Measurements from ENCODE around the gene NSMF.

Gene NSMF

GRCh38 chr9:137454597-137455358, 4.4 kb downstream of the NSMF start:
- no peak overlapping the region for H3K27ac ChIP-seq (ENCODE audit: extremely low read depth, low read depth, low read length)
- TF ChIP-seq ZNF830 (tag by site-specific recombination; IDR thresholded peaks at IDR 0.05; ENCODE audit: low read depth) (no peak), ZNF2 (tag by site-specific recombination; IDR thresholded peaks at IDR 0.05) (0 out of 2 replicates have a peak, but pooled peaks have one; percentile 18), KLF17 (tag by site-specific recombination; IDR thresholded peaks at IDR 0.05) (peak; percentile 60), ZBTB6 (tag by site-specific recombination; IDR thresholded peaks at IDR 0.05) (no peak), SP2 (tag by site-specific recombination; IDR thresholded peaks at IDR 0.05) (0 out of 2 replicates have a peak, but pooled peaks have one; percentile 8), ZNF510 (tag by site-specific recombination; IDR thresholded peaks at IDR 0.05; ENCODE audit: insufficient replicate concordance) (no peak), SP7 (tag by site-specific recombination; IDR thresholded peaks at IDR 0.05) (peak; percentile 85), ZFP3 (tag by site-specific recombination; IDR thresholded peaks at IDR 0.05; ENCODE audit: low read depth) (no peak), PATZ1 (tag by site-specific recombination; IDR thresholded peaks at IDR 0.05) (peak; percentile 62; the same call in 1 of the 2 replicates), ZNF600 (tag by site-specific recombination; IDR thresholded peaks at IDR 0.05) (peak; percentile 99), ELK4 (IDR thresholded peaks at IDR 0.05; ENCODE audit: borderline replicate concordance, low read depth, low read length) (no peak), ZNF341 (tag by site-specific recombination; IDR thresholded peaks at IDR 0.05; ENCODE audit: low read depth) (peak; percentile 33; the same call in 1 of the 2 replicates), KLF1 (tag by site-specific recombination; IDR thresholded peaks at IDR 0.05) (peak; percentile 85)
- ChIA-PET POLR2A (no interaction called here), CTCF (interaction anchor here (0.6 to 1.0 kb wide), 2 partner anchors 9 to 32 kb away, joined by 3 to 4 read pairs; partner anchors contain the start of gene EXD3)
- peaks cover 4% of the 10 kb centered on the region for H3K4me1 ChIP-seq (ENCODE audit: control insufficient read depth, insufficient read depth, low read length)
- no peaks in the 10 kb centered on the region for H3K9me3 ChIP-seq (ENCODE audit: control insufficient read depth, insufficient read depth, low read depth, low read length)
- peaks cover 0 to 58% of the 10 kb centered on the region in 2 experiments; a peak in 2 of 3 replicates for H3K36me3 ChIP-seq (ENCODE audit: control insufficient read depth in 2 of 2, insufficient read depth in 1 of 2, low read length in 2 of 2)
- H3K4me3 ChIP-seq (ENCODE audit: low read depth, low read length): no peak overlapping the region

- POLR2A ChIA-PET: interaction anchor here (1.5 kb wide), 1 partner anchor 32 kb away, joined by 5 read pairs; no protein-coding TSS in a partner anchor
- Histone ChIP-seq H3K4me1 (ENCODE audit: control insufficient read depth, insufficient read depth, low read length) (no peaks in the 10 kb centered on the region; the same call in 1 of the 2 replicates), H3K9me3 (ENCODE audit: control insufficient read depth, insufficient read depth, low read depth, low read length) (no peaks in the 10 kb centered on the region), H3K27ac (ENCODE audit: extremely low read depth, low read depth, low read length) (no peak overlapping the region), H3K36me3 (ENCODE audit: control insufficient read depth in 2 of 2, insufficient read depth in 1 of 2, low read length in 2 of 2) (peaks cover 0 to 65% of the 10 kb centered on the region in 2 experiments; a peak in 2 of 3 replicates), H3K4me3 (ENCODE audit: low read depth, low read length) (no peak overlapping the region)
- TF ChIP-seq ZNF114 (tag by site-specific recombination; IDR thresholded peaks at IDR 0.05): no peak
- TF ChIP-seq ZBTB8A (tag by site-specific recombination; IDR thresholded peaks at IDR 0.05): peak; percentile 14; the same call in 1 of the 2 replicates
- TF ChIP-seq ZNF302 (tag by site-specific recombination; IDR thresholded peaks at IDR 0.05; ENCODE audit: low read depth): no peak
- TF ChIP-seq ZSCAN5A (tag by site-specific recombination; IDR thresholded peaks at IDR 0.05): 0 out of 2 replicates have a peak, but pooled peaks have one; percentile 26
- peak; percentile 63; the same call in 1 of the 2 replicates for TF ChIP-seq EGR2 (tag by site-specific recombination; IDR thresholded peaks at IDR 0.05; ENCODE audit: low read depth)
- TF ChIP-seq KLF8 (tag by site-specific recombination; IDR thresholded peaks at IDR 0.05): peak; percentile 41; the same call in 1 of the 2 replicates
- no peak for TF ChIP-seq TRIM28 (IDR thresholded peaks at IDR 0.05; ENCODE audit: borderline replicate concordance, low read length)
- CTCF ChIA-PET: interaction anchor here (0.6 to 1.1 kb wide), 3 partner anchors 8 to 31 kb away, joined by 3 to 4 read pairs (median 3); partner anchors contain the start of gene EXD3
Observed at GRCh38 chr9:137454145-137454596, 5.0 kb downstream of the NSMF start.

All from HEK293 (cell line).